Lower leg skin (tissue), 3 donors: ENCODE results near the gene SLC38A11.

ENCODE experiments used
- POLR2A ChIP-seq, 2 donors: fragments of 450-650 bp; IDR thresholded peaks; one replicate each; pipeline ENCODE4 v1.6.1; 2016 to 2017; ENCODE audit warnings: antibody characterized with exemption in 2 of 2, mild to moderate bottlenecking in 1 of 2, moderate library complexity in 1 of 2
- TF ChIP-seq, protein P1 (sequence below), 3 donors: fragments of 450-650 bp; IDR thresholded peaks; one replicate each; pipeline ENCODE4 v1.5.1; 2016; ENCODE audit warnings: antibody characterized with exemption in 3 of 3, mild to moderate bottlenecking in 3 of 3, moderate library complexity in 2 of 3

GRCh38 chr2:164948540-164948939 is 6.8 kb downstream of the SLC38A11 start:
- TF ChIP-seq, protein P1, sequence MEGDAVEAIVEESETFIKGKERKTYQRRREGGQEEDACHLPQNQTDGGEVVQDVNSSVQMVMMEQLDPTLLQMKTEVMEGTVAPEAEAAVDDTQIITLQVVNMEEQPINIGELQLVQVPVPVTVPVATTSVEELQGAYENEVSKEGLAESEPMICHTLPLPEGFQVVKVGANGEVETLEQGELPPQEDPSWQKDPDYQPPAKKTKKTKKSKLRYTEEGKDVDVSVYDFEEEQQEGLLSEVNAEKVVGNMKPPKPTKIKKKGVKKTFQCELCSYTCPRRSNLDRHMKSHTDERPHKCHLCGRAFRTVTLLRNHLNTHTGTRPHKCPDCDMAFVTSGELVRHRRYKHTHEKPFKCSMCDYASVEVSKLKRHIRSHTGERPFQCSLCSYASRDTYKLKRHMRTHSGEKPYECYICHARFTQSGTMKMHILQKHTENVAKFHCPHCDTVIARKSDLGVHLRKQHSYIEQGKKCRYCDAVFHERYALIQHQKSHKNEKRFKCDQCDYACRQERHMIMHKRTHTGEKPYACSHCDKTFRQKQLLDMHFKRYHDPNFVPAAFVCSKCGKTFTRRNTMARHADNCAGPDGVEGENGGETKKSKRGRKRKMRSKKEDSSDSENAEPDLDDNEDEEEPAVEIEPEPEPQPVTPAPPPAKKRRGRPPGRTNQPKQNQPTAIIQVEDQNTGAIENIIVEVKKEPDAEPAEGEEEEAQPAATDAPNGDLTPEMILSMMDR (IDR thresholded peaks at IDR 0.05), result no peak
- no peak for TF ChIP-seq POLR2A (IDR thresholded peaks at IDR 0.05)
